ENCODE data around the gene HPX. TPM values are rescaled to one million over a fixed set of nuclear protein-coding genes. Genes with fewer than 3 reads are reported as not detected.

HPX gene
- total and polyA plus RNA-seq, 4 donors, result 2,251 to 9,224 (median 5,760) TPM

GRCh38 chr11:6486256-6486655 lies 45.5 kb upstream of the HPX start:
- no peak overlapping the region for H3K9ac ChIP-seq (ENCODE audit: low read depth in 1 of 2, low read length in 2 of 2)
- no peaks in the 10 kb centered on the region for H3K27me3 ChIP-seq (ENCODE audit: control insufficient read depth in 4 of 4, insufficient read depth in 4 of 4, low read length in 3 of 4)
- H3K4me3 ChIP-seq (ENCODE audit: low read depth in 1 of 3, low read length in 3 of 3), result no peak overlapping the region
- no peak overlapping the region for H3K27ac ChIP-seq (ENCODE audit: low read depth in 1 of 2, low read length in 2 of 2)
- 87% methylated on average over 3 of the region's 3 CpGs for WGBS
- no peaks in the 10 kb centered on the region for H3K9me3 ChIP-seq (ENCODE audit: control insufficient read depth in 4 of 4, low read length in 3 of 4)
- DNase-seq (ENCODE audit: low spot score), result no peak
- TF ChIP-seq, protein P1, sequence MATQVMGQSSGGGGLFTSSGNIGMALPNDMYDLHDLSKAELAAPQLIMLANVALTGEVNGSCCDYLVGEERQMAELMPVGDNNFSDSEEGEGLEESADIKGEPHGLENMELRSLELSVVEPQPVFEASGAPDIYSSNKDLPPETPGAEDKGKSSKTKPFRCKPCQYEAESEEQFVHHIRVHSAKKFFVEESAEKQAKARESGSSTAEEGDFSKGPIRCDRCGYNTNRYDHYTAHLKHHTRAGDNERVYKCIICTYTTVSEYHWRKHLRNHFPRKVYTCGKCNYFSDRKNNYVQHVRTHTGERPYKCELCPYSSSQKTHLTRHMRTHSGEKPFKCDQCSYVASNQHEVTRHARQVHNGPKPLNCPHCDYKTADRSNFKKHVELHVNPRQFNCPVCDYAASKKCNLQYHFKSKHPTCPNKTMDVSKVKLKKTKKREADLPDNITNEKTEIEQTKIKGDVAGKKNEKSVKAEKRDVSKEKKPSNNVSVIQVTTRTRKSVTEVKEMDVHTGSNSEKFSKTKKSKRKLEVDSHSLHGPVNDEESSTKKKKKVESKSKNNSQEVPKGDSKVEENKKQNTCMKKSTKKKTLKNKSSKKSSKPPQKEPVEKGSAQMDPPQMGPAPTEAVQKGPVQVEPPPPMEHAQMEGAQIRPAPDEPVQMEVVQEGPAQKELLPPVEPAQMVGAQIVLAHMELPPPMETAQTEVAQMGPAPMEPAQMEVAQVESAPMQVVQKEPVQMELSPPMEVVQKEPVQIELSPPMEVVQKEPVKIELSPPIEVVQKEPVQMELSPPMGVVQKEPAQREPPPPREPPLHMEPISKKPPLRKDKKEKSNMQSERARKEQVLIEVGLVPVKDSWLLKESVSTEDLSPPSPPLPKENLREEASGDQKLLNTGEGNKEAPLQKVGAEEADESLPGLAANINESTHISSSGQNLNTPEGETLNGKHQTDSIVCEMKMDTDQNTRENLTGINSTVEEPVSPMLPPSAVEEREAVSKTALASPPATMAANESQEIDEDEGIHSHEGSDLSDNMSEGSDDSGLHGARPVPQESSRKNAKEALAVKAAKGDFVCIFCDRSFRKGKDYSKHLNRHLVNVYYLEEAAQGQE (IDR thresholded peaks at IDR 0.05), result no peak
- TF ChIP-seq NR2F2 (IDR thresholded peaks at IDR 0.05), result no peak
- no peak for TF ChIP-seq SP1 (IDR thresholded peaks at IDR 0.05)
- TF ChIP-seq TAF1 (conservative IDR thresholded peaks at IDR 0.05), result no peak
- no peak for TF ChIP-seq ATF3 (IDR thresholded peaks at IDR 0.05)
- TF ChIP-seq GABPA (IDR thresholded peaks at IDR 0.05 in 1 of 2, conservative IDR thresholded peaks at IDR 0.05 in 1 of 2), result no peak
- no peak for TF ChIP-seq FOXA2 (IDR thresholded peaks at IDR 0.05)
- TF ChIP-seq JUND (IDR thresholded peaks at IDR 0.05), result no peak
- TF ChIP-seq ZBTB33 (IDR thresholded peaks at IDR 0.05), result no peak
- TF ChIP-seq RXRA (IDR thresholded peaks at IDR 0.05), result no peak
- TF ChIP-seq CTCF (IDR thresholded peaks at IDR 0.05; ENCODE audit: low read depth, low read length, missing input control), result no peak
- TF ChIP-seq YY1 (IDR thresholded peaks at IDR 0.05), result no peak
- peaks cover 2 to 27% (median 16%) of the 10 kb centered on the region in 4 donors for H3K36me3 ChIP-seq (ENCODE audit: control insufficient read depth in 4 of 4, insufficient read depth in 3 of 4, low read depth in 1 of 4, low read length in 3 of 4)
- peaks cover 15 to 24% (median 20%) of the 10 kb centered on the region in 4 donors for H3K4me1 ChIP-seq (ENCODE audit: control insufficient read depth in 4 of 4, insufficient read depth in 4 of 4, low read length in 3 of 4)

DNA sequence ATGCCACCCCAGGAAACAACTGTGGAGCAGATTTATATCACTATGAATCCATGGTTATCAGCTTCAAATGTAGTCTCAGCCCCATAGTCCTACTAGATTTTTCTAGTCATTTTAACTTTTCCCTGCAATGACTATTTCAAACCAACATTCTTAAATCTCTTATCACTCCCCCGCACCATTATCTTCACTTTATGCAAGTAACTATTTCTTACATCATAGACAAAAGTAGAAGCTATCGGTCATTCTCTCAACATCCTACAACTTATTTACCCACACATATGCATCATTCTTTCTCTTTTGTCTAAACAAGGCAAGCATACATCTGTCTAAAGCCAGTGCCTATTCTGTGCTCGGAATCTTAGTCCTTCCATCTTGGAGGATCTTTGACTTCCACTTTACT lies 44.9 kb upstream of the HPX start:
- 84% methylated on average over 3 of the region's 3 CpGs for WGBS
- Histone ChIP-seq H3K36me3 (ENCODE audit: control insufficient read depth in 4 of 4, insufficient read depth in 3 of 4, low read depth in 1 of 4, low read length in 3 of 4) (peaks cover 2 to 27% (median 16%) of the 10 kb centered on the region in 4 donors), H3K9me3 (ENCODE audit: control insufficient read depth in 4 of 4, low read length in 3 of 4) (no peaks in the 10 kb centered on the region), H3K27me3 (ENCODE audit: control insufficient read depth in 4 of 4, insufficient read depth in 4 of 4, low read length in 3 of 4) (no peaks in the 10 kb centered on the region), H3K9ac (ENCODE audit: low read depth in 1 of 2, low read length in 2 of 2) (no peak overlapping the region), H3K27ac (ENCODE audit: low read depth in 1 of 2, low read length in 2 of 2) (no peak overlapping the region), H3K4me3 (ENCODE audit: low read depth in 1 of 3, low read length in 3 of 3) (no peak overlapping the region), H3K4me1 (ENCODE audit: control insufficient read depth in 4 of 4, insufficient read depth in 4 of 4, low read length in 3 of 4) (peaks cover 15 to 27% (median 21%) of the 10 kb centered on the region in 4 donors)
- TF ChIP-seq HNF4A (conservative IDR thresholded peaks at IDR 0.05) (no peak), NR2F2 (IDR thresholded peaks at IDR 0.05) (no peak), ATF3 (IDR thresholded peaks at IDR 0.05) (no peak)
- no peak for DNase-seq (ENCODE audit: low spot score)

Measured in liver (tissue), 9 donors.